SK-N-SH treated with all-trans-retinoic acid at 6 μM for 48 hours (cell line): ENCODE measurements around the gene PLCB4.

Source experiments
- ARNTL ChIP-seq: fragments of 450-650 bp; formaldehyde crosslinking; IDR thresholded peaks from 2 replicates; pipeline ENCODE4 v1.5.0; 2020; ENCODE audit warnings: low read depth, mild to moderate bottlenecking, moderate library complexity, borderline replicate concordance
- CSRNP3 ChIP-seq: fragments of 250-450 bp; sonication (Bioruptor Pico); IDR thresholded peaks from 2 replicates; pipeline ENCODE4 v1.5.1; 2021; ENCODE audit warnings: mild to moderate bottlenecking, moderate library complexity
- GLIS3 ChIP-seq: fragments of 250-450 bp; sonication (Bioruptor Pico); IDR thresholded peaks from 2 replicates; pipeline ENCODE4 v1.5.0; 2020; ENCODE audit warnings: mild to moderate bottlenecking, moderate library complexity
- PATZ1 ChIP-seq: fragments of 250-450 bp; sonication (Bioruptor Pico); IDR thresholded peaks from 2 replicates; pipeline ENCODE4 v1.8.0; 2020; ENCODE audit warnings: mild to moderate bottlenecking, moderate library complexity, borderline replicate concordance
- RARB ChIP-seq: fragments of 250-450 bp; sonication (Bioruptor Pico); IDR thresholded peaks from 2 replicates; pipeline ENCODE4 v1.8.0; 2021; ENCODE audit warnings: mild to moderate bottlenecking, moderate library complexity
- SNAI2 ChIP-seq: fragments of 250-450 bp; sonication (Bioruptor Pico); IDR thresholded peaks from 2 replicates; pipeline ENCODE4 v1.5.0; 2020; ENCODE audit warnings: mild to moderate bottlenecking, moderate library complexity

GRCh38 chr20:9495701-9496100 is 426.8 kb downstream of the PLCB4 start:
- no peak for TF ChIP-seq CSRNP3 (CRISPR knock-in tag)
- no peak for TF ChIP-seq ARNTL (CRISPR knock-in tag)
- no peak for TF ChIP-seq GLIS3 (CRISPR knock-in tag)
- no peak for TF ChIP-seq SNAI2 (CRISPR knock-in tag)
- no peak for TF ChIP-seq PATZ1 (CRISPR knock-in tag)
- no peak for TF ChIP-seq RARB (CRISPR knock-in tag)
